ENCODE results near the gene CCDC88C.

- TF ChIP-seq, protein P1, sequence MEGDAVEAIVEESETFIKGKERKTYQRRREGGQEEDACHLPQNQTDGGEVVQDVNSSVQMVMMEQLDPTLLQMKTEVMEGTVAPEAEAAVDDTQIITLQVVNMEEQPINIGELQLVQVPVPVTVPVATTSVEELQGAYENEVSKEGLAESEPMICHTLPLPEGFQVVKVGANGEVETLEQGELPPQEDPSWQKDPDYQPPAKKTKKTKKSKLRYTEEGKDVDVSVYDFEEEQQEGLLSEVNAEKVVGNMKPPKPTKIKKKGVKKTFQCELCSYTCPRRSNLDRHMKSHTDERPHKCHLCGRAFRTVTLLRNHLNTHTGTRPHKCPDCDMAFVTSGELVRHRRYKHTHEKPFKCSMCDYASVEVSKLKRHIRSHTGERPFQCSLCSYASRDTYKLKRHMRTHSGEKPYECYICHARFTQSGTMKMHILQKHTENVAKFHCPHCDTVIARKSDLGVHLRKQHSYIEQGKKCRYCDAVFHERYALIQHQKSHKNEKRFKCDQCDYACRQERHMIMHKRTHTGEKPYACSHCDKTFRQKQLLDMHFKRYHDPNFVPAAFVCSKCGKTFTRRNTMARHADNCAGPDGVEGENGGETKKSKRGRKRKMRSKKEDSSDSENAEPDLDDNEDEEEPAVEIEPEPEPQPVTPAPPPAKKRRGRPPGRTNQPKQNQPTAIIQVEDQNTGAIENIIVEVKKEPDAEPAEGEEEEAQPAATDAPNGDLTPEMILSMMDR (IDR thresholded peaks at IDR 0.05; ENCODE audit: low read depth, low read length): no peak
- no peak for TF ChIP-seq EZH2phosphoT487 (IDR thresholded peaks at IDR 0.05; ENCODE audit: low read depth)
Measured at GRCh38 chr14:91344096-91344495, 73.5 kb downstream of the CCDC88C start.

Data from OCI-LY3 (cell line).